B cell (primary cell): ENCODE measurements around the gene COBL. TPM values are rescaled to one million over a fixed set of nuclear protein-coding genes. Genes with fewer than 3 reads are reported as not detected.

Experiments
- ATAC-seq: fragments of 200-7000 bp; cut with Tn5 transposase; one replicate; pipeline ENCODE4 v1.10.0; 2021; ENCODE audit warnings: low read depth, mild to moderate bottlenecking, moderate number of reproducible peaks, moderate library complexity
- CTCF ChIA-PET: fragments of 350-600 bp; sonication (Branson Sonifier 250); formaldehyde crosslinking; loops from one replicate; lab custom pipeline; 2021; ENCODE audit warnings: antibody characterized with exemption, inconsistent platforms; lab: Charles Lee
- POLR2A ChIA-PET: fragments of 350-600 bp; sonication (Branson Sonifier 250); formaldehyde crosslinking; loops from one replicate; lab custom pipeline; 2021; ENCODE audit warnings: antibody characterized with exemption; lab: Charles Lee
- DNase-seq: peaks from one replicate; pipeline ENCODE4 v3.0.0; 2013
- H2AFZ ChIP-seq: 2 replicates; pipeline ENCODE4 v1.6.1; 2012; ENCODE audit warnings: mild to moderate bottlenecking, low read depth, low read length; ENCODE audit not compliant: insufficient read depth, poor library complexity, severe bottlenecking
- H3K27ac ChIP-seq, 2 donors: 1 replicate in 1 of 2; 2 replicates in 1 of 2; pipeline ENCODE4 v1.5.1; 2012 to 2013; ENCODE audit warnings: low read length in 2 of 2, mild to moderate bottlenecking in 2 of 2, moderate library complexity in 1 of 2
- H3K27me3 ChIP-seq, 4 experiments: fragments of 200-600 bp in 1 of 4; sonication (generic) in 1 of 4; replicated peaks in 1 of 4; 1 replicate in 2 of 4; 2 replicates in 2 of 4; pipeline versions ENCODE4 v1.6.1 to v1.7.0; 2013 to 2016; ENCODE audit warnings: low read length in 3 of 4, mild to moderate bottlenecking in 2 of 4, mixed read lengths in 1 of 4, moderate library complexity in 1 of 4; ENCODE audit not compliant: insufficient read depth in 4 of 4, control insufficient read depth in 3 of 4; ENCODE audit errors: control extremely low read depth in 1 of 4
- H3K36me3 ChIP-seq, 2 experiments: replicated peaks in 1 of 2; 1 replicate in 1 of 2; 2 replicates in 1 of 2; pipeline versions ENCODE4 v1.6.1 to v1.7.1; 2013; ENCODE audit warnings: low read length in 1 of 2; ENCODE audit not compliant: insufficient read depth in 2 of 2, control insufficient read depth in 1 of 2; ENCODE audit errors: control extremely low read depth in 1 of 2, extremely low read depth in 1 of 2
- H3K4me1 ChIP-seq, 2 donors: fragments of 200-600 bp in 1 of 2; sonication (generic) in 1 of 2; 1 replicate in 1 of 2; 2 replicates in 1 of 2; pipeline versions ENCODE4 v1.5.1 to v1.6.1; 2013 to 2017; ENCODE audit warnings: low read length in 2 of 2; ENCODE audit not compliant: control insufficient read depth in 2 of 2, insufficient read depth in 2 of 2
- H3K4me2 ChIP-seq: replicated peaks from 2 replicates; pipeline ENCODE3; 2012; ENCODE audit warnings: mild to moderate bottlenecking, low read depth, low read length; ENCODE audit not compliant: poor library complexity, severe bottlenecking
- H3K4me3 ChIP-seq, 5 experiments: fragments of 200-600 bp in 1 of 5; sonication (generic) in 1 of 5; 1 replicate in 3 of 5; 2 replicates in 2 of 5; pipeline versions ENCODE4 v1.5.1 to v1.7.0; 2011 to 2016; ENCODE audit warnings: low read length in 4 of 5, mild to moderate bottlenecking in 4 of 5, low read depth in 2 of 5, control low read depth in 1 of 5, moderate library complexity in 1 of 5; ENCODE audit not compliant: insufficient read depth in 1 of 5; ENCODE audit errors: control extremely low read depth in 1 of 5, extremely low read depth in 1 of 5
- H3K79me2 ChIP-seq: fragments of 200-600 bp; sonication (generic); one replicate; pipeline ENCODE4 v1.6.0; 2016; ENCODE audit warnings: low read length; ENCODE audit not compliant: control insufficient read depth, insufficient read depth
- H3K9ac ChIP-seq: fragments of 200-600 bp; sonication (generic); 2 replicates; pipeline ENCODE4 v1.6.1; 2017; ENCODE audit warnings: mild to moderate bottlenecking, low read length, moderate library complexity
- H3K9me3 ChIP-seq, 3 donors: one replicate each; pipeline versions ENCODE4 v1.6.1 to v1.7.1; 2013; ENCODE audit warnings: low read length in 2 of 3; ENCODE audit not compliant: control insufficient read depth in 2 of 3, insufficient read depth in 1 of 3; ENCODE audit errors: control extremely low read depth in 1 of 3
- H4K20me1 ChIP-seq: 2 replicates; pipeline ENCODE4 v1.6.0; 2012; ENCODE audit warnings: mild to moderate bottlenecking, low read length; ENCODE audit not compliant: insufficient read depth, control insufficient read depth, poor library complexity, severe bottlenecking
- H3K27ac Mint-ChIP-seq: one replicate; pipeline ENCODE4 v1.8.0; 2021; ENCODE audit warnings: mixed read lengths
- H3K27me3 Mint-ChIP-seq: one replicate; pipeline ENCODE4 v1.8.0; 2021; ENCODE audit warnings: mixed read lengths
- H3K4me1 Mint-ChIP-seq: one replicate; pipeline ENCODE4 v1.8.0; 2021; ENCODE audit warnings: mixed read lengths
- H3K4me3 Mint-ChIP-seq: one replicate; pipeline ENCODE4 v1.8.0; 2021; ENCODE audit warnings: mixed read lengths
- H3K9me3 Mint-ChIP-seq: one replicate; pipeline ENCODE4 v1.8.0; 2022; ENCODE audit warnings: mixed read lengths; ENCODE audit not compliant: insufficient read depth
- EZH2 ChIP-seq: IDR thresholded peaks from 2 replicates; pipeline ENCODE4 v1.6.1; 2012; ENCODE audit warnings: borderline replicate concordance, low read depth, mild to moderate bottlenecking, moderate library complexity, low read length; ENCODE audit not compliant: insufficient read depth, poor library complexity, severe bottlenecking
- WGBS: methylation state at CpG from one replicate; pipeline ENCODE4 v1.1.5; 2013; ENCODE audit warnings: missing lambda C conversion rate; ENCODE audit not compliant: insufficient coverage; 5-methylcytosine and 5-hydroxymethylcytosine counted together
- intact Hi-C: fragments of 100-400 bp; cut with micrococcal nuclease; formaldehyde crosslinking; loops from one replicate; pipeline ENCODE4 v1.10.0; 2022
- polyA plus RNA-seq: library from polyadenylated mRNA; depleted of rRNA; stranded (reverse); fragments of >200 nt; gene quantifications from 2 replicates; pipeline ENCODE4 v1.2.3, GENCODE V29; 2012
- total RNA-seq, 2 donors: library from RNA; stranded (reverse); fragments of 120-200 nt in 1 of 2; gene quantifications; 1 replicate in 1 of 2; 2 replicates in 1 of 2; pipeline versions ENCODE4 v1.2.3 to v1.2.4, GENCODE V29; 2013 to 2022
- TF ChIP-seq, protein P1 (sequence below): fragments of 200-600 bp; IDR thresholded peaks from one replicate; pipeline ENCODE4 v1.8.0; 2022; ENCODE audit warnings: antibody characterized with exemption, mild to moderate bottlenecking

The COBL gene
- total and polyA plus RNA-seq, 2 donors (not counting 1 experiment from before 2014, with no cell fraction given) = not detected

- 59% methylated on average over 3 of the region's 3 CpGs for WGBS
- intact Hi-C loops = no loop called here
- ATAC-seq (no peak), DNase-seq (no peak)
- H3K4me1 ChIP-seq = no peaks in the 10 kb centered on the region
- no peak overlapping the region for H2AFZ ChIP-seq
- H3K9me3 ChIP-seq = peaks cover 0 to 12% (median 0%) of the 10 kb centered on the region in 3 donors
- Mint-ChIP-seq H3K9me3 (peaks cover 4% of the 10 kb centered on the region), H3K27me3 (no peaks in the 10 kb centered on the region), H3K4me3 (no peak overlapping the region), H3K27ac (no peak overlapping the region), H3K4me1 (no peaks in the 10 kb centered on the region)
- H3K27me3 ChIP-seq = no peaks in the 10 kb centered on the region
- POLR2A ChIA-PET = no interaction called here
- no peaks in the 10 kb centered on the region for H3K79me2 ChIP-seq
- H4K20me1 ChIP-seq = no peaks in the 10 kb centered on the region
- CTCF ChIA-PET = no interaction called here
- TF ChIP-seq EZH2 = no peak
- TF ChIP-seq, protein P1, sequence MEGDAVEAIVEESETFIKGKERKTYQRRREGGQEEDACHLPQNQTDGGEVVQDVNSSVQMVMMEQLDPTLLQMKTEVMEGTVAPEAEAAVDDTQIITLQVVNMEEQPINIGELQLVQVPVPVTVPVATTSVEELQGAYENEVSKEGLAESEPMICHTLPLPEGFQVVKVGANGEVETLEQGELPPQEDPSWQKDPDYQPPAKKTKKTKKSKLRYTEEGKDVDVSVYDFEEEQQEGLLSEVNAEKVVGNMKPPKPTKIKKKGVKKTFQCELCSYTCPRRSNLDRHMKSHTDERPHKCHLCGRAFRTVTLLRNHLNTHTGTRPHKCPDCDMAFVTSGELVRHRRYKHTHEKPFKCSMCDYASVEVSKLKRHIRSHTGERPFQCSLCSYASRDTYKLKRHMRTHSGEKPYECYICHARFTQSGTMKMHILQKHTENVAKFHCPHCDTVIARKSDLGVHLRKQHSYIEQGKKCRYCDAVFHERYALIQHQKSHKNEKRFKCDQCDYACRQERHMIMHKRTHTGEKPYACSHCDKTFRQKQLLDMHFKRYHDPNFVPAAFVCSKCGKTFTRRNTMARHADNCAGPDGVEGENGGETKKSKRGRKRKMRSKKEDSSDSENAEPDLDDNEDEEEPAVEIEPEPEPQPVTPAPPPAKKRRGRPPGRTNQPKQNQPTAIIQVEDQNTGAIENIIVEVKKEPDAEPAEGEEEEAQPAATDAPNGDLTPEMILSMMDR = no peak
- H3K4me2 ChIP-seq = no peak overlapping the region
- H3K27ac ChIP-seq = no peak overlapping the region
- no peak overlapping the region for H3K9ac ChIP-seq
- H3K36me3 ChIP-seq = no peaks in the 10 kb centered on the region
- no peak overlapping the region for H3K4me3 ChIP-seq
These were observed 36.5 kb downstream of the COBL start for GRCh38 chr7:51280156-51280555.

- no peak overlapping the region for H3K9ac ChIP-seq
- Mint-ChIP-seq H3K27me3 (no peaks in the 10 kb centered on the region), H3K4me3 (no peak overlapping the region), H3K27ac (no peak overlapping the region), H3K9me3 (peaks cover 4% of the 10 kb centered on the region), H3K4me1 (no peaks in the 10 kb centered on the region)
- peaks cover 0 to 12% (median 0%) of the 10 kb centered on the region in 3 donors for H3K9me3 ChIP-seq
- DNase-seq (no peak), ATAC-seq (no peak)
- no peaks in the 10 kb centered on the region for H3K79me2 ChIP-seq
- no peak overlapping the region for H3K4me2 ChIP-seq
- no peaks in the 10 kb centered on the region for H3K27me3 ChIP-seq
- intact Hi-C loops = no loop called here
- 90% methylated on average over 5 of the region's 6 CpGs for WGBS
- H3K36me3 ChIP-seq = no peaks in the 10 kb centered on the region
- TF ChIP-seq, protein P1 = no peak
- TF ChIP-seq EZH2 = no peak
- no peak overlapping the region for H3K4me3 ChIP-seq
- no peaks in the 10 kb centered on the region for H4K20me1 ChIP-seq
- H3K4me1 ChIP-seq = no peaks in the 10 kb centered on the region
- H3K27ac ChIP-seq = no peak overlapping the region
- H2AFZ ChIP-seq = no peak overlapping the region
- POLR2A ChIA-PET = no interaction called here
- CTCF ChIA-PET = no interaction called here
These were observed 37.1 kb downstream of the COBL start for GRCh38 chr7:51279391-51280023.
